ENCODE measurements around the gene MERTK.
"Not testable (repeated sequence)": the region's sequence is repeated elsewhere in the genome, so short reads cannot be mapped to it uniquely, and the experiment has no call there.

Gene MERTK

DNA sequence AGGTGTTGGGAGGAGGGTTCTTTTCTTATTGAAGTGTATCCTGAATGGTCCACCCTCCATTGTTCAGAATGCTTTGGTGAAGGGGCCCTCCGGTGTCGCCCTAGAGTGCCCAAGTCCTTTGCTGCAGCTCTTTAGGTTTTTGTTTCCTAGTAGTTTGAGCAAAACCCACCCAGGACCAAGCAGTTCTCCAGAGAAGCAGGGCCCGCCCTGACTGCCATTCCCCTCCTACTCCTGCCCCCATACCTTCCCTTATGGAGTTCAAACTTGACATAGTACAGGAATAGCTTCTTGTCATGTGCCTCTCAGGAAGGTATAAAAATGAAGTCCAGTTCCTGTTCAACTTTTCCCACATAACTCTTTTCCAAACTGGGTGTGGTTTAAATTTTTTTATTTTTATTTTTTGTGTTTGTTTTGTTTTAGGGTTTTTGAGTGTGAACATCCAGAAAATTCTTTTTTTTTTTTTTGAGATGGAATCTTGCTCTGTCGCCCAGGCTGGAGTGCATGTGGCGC is 5.6 kb downstream of the MERTK start:
- in situ Hi-C loops (cut with HindIII; ENCODE audit: low sequenced_read_pairs), result no loop called here
- no peak for DNase-seq (ENCODE audit: low read depth, low spot score)
- TF ChIP-seq, protein P1, sequence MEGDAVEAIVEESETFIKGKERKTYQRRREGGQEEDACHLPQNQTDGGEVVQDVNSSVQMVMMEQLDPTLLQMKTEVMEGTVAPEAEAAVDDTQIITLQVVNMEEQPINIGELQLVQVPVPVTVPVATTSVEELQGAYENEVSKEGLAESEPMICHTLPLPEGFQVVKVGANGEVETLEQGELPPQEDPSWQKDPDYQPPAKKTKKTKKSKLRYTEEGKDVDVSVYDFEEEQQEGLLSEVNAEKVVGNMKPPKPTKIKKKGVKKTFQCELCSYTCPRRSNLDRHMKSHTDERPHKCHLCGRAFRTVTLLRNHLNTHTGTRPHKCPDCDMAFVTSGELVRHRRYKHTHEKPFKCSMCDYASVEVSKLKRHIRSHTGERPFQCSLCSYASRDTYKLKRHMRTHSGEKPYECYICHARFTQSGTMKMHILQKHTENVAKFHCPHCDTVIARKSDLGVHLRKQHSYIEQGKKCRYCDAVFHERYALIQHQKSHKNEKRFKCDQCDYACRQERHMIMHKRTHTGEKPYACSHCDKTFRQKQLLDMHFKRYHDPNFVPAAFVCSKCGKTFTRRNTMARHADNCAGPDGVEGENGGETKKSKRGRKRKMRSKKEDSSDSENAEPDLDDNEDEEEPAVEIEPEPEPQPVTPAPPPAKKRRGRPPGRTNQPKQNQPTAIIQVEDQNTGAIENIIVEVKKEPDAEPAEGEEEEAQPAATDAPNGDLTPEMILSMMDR (IDR thresholded peaks at IDR 0.05; ENCODE audit: low read depth, low read length), result no peak
- no peak overlapping the region for H3K4me3 ChIP-seq (ENCODE audit: low read depth, low read length)

DNA sequence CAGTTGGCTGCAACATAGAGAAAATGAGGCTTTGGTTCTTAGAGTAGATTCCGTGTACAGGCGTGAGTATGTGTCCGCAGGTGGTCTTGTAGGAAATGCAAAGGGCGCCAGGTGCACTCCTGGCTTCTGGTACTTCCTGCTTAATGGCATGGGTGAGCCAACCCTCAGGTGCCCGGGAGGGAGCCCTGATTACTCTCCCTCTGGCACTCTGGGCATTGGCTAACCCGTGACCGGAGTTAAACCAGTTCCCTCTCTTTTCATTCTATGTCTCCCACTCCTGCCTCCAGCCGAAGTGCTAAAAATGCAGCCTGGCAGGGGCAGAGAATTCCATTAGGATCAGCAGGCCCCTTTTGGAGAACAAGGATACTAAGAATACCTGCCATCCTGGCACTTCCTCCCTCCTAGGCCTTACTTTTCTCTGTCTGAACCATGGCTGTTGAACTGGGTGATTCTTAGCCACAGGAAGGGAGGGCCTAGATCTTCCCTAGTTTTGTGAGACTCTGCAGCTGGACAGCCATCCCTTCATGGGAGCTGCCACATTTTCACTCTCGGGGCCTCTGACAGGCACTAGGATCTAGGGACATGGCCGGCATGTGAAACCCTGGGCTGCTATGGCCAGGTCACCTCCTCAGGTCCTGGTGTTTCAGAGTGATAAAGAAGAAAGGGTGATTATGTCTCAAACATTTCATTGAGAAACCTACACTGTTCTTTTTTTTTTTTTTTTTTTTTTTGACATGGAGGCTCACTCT is 6.5 kb downstream of the MERTK start:
- H3K4me3 ChIP-seq (ENCODE audit: low read depth, low read length), result no peak overlapping the region
- in situ Hi-C loops (cut with HindIII; ENCODE audit: low sequenced_read_pairs), result no loop called here
- TF ChIP-seq, protein P1 (IDR thresholded peaks at IDR 0.05; ENCODE audit: low read depth, low read length), result no peak
- DNase-seq (ENCODE audit: low read depth, low spot score), result no peak

DNA sequence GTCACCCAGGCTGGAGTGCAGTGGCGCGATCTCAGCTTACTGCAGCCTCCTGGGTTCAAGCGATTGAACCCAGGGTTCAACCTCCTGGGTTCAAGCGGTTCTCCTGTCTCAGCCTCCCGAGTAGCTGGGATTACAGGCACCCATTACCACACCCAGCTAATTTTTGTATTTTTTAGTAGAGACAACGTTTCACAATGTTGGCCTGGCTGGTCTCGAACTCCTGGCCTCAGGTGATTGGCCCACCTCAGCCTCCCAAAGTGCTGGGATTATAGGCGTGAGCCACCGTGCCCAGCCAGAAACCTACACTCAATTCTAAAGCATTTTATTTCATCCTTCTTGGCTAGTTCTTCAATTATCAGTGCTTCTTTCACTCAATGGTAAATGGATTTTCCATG is 7.1 kb downstream of the MERTK start:
- in situ Hi-C loops (cut with HindIII; ENCODE audit: low sequenced_read_pairs); DNase-seq (ENCODE audit: low read depth, low spot score): not testable (repeated sequence)

DNA sequence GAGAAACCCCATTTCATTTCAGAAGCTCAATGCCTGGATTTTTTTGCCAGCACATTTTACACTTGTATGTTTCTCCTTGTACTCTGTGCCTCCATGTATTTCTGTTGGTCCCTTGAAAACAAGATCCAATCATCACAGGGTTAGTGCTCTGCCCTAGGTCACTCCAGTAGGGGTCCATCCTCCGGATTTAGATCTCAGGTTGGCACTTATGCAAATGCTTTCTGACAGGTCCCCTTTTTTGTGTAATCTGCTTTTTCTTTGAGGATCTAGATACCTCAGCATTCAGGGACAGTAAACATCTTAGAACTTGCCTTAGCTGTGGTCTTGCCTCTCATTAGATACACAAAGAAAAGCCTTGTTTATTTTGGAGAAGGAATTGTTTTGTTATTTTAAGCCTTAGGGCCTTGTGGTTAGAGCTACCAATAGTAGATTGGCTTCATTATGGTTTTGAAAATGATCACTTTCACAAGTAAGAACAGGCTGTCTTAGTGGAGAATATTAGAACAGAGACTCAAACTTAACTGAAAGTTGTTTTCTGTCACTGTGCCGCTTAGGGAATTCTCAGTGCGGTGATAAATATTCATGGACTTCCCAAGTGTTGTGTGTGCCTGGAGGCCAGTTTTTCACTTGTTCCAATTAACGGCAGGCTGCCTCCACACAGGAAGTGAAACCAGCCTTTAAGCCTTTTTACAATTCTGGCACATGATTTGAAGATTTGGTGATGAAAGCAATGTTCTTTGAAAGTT is 7.8 kb downstream of the MERTK start:
- in situ Hi-C loops (cut with HindIII; ENCODE audit: low sequenced_read_pairs), result no loop called here
- TF ChIP-seq, protein P1 (IDR thresholded peaks at IDR 0.05; ENCODE audit: low read depth, low read length), result no peak
- DNase-seq (ENCODE audit: low read depth, low spot score), result peak; percentile 29
- no peak overlapping the region for H3K4me3 ChIP-seq (ENCODE audit: low read depth, low read length)

More for the DNA sequence above, 7.1 kb downstream of the MERTK start:
- H3K4me3 ChIP-seq (ENCODE audit: low read depth, low read length), result not testable (repeated sequence)

DNA sequence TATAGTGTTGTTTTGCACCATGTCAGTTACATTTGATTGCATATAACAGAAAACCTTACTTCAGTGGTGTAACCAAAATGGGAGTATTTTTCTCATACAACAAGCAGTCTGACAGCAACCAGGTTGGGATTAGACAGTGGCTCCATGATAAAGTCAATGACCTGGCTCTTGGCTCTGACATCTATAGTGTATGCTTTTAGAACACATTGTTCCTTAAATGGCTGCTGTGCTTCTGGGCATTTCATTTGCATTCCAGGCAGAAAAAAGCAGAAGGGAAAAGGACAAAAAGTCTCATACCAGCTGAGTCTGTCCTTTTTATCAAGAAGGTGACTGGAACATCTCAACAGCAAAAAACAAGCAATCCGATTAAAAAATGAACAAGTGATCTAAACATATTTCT is 10.2 kb downstream of the MERTK start:
- DNase-seq (ENCODE audit: low read depth, low spot score), result no peak
- in situ Hi-C loops (cut with HindIII; ENCODE audit: low sequenced_read_pairs), result no loop called here
- TF ChIP-seq, protein P1 (IDR thresholded peaks at IDR 0.05; ENCODE audit: low read depth, low read length), result no peak
- no peak overlapping the region for H3K4me3 ChIP-seq (ENCODE audit: low read depth, low read length)

DNA sequence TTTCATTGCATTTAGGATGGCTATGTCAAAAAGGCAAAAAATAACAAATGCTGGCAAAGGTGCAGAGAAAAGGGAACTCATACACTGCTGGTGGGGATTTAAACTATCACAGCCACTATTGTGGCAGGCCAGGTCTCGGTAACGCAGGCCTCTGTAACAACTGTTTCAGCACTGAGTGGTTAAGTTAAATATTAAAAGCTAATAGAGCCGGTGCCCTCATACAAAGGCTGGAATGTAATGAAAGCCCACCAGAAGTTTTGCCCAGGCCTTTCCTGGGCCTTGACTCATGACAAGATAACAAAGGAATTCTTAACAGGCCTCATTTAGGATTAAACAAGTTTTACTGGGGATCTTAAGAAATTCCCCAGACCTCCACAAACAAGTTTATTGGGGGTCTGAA is 10.7 kb downstream of the MERTK start:
- DNase-seq (ENCODE audit: low read depth, low spot score), result no peak
- TF ChIP-seq, protein P1 (IDR thresholded peaks at IDR 0.05; ENCODE audit: low read depth, low read length), result no peak
- no peak overlapping the region for H3K4me3 ChIP-seq (ENCODE audit: low read depth, low read length)
- in situ Hi-C loops (cut with HindIII; ENCODE audit: low sequenced_read_pairs), result no loop called here

DNA sequence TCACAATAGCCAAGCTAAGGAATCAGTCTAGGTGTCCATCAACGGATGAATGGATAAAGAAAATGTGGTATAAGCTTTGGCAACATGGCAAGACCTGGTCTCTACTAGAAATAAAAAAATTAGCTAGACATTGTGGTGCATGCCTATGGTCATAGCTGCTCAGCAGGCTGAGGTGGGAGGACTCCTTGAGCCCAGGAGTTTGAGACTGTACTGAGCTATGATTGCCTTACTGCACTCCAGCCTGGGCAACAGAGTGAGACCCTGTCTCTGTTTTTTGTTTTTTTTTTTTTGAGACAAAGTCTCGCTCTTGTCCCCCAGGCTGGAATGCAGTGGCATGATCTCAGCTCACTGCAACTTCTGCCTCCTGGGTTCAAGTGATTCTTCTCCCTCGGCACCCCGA is 11.6 kb downstream of the MERTK start:
- in situ Hi-C loops (cut with HindIII; ENCODE audit: low sequenced_read_pairs); H3K4me3 ChIP-seq (ENCODE audit: low read depth, low read length); DNase-seq (ENCODE audit: low read depth, low spot score): not testable (repeated sequence)

Measured in astrocyte of the spinal cord (primary cell).